NB4 (cell line): ENCODE measurements around the gene SCGB3A1.

Experiments used
- MYC ChIP-seq: IDR thresholded peaks from 2 replicates; pipeline ENCODE4 v1.6.1; 2011; ENCODE audit warnings: low read depth, low read length
- POLR2A ChIP-seq: IDR thresholded peaks from 2 replicates; pipeline ENCODE4 v1.6.1; 2011; ENCODE audit warnings: mild to moderate bottlenecking; ENCODE audit not compliant: insufficient read length; ENCODE audit errors: extremely low read depth
- TF ChIP-seq, protein P1 (sequence below): IDR thresholded peaks from one replicate; pipeline ENCODE4 v1.5.1; 2012; ENCODE audit warnings: low read depth, low read length
- TF ChIP-seq, protein P2 (sequence below): IDR thresholded peaks from 2 replicates; pipeline ENCODE4 v1.6.1; 2011; ENCODE audit warnings: low read depth, low read length

DNA sequence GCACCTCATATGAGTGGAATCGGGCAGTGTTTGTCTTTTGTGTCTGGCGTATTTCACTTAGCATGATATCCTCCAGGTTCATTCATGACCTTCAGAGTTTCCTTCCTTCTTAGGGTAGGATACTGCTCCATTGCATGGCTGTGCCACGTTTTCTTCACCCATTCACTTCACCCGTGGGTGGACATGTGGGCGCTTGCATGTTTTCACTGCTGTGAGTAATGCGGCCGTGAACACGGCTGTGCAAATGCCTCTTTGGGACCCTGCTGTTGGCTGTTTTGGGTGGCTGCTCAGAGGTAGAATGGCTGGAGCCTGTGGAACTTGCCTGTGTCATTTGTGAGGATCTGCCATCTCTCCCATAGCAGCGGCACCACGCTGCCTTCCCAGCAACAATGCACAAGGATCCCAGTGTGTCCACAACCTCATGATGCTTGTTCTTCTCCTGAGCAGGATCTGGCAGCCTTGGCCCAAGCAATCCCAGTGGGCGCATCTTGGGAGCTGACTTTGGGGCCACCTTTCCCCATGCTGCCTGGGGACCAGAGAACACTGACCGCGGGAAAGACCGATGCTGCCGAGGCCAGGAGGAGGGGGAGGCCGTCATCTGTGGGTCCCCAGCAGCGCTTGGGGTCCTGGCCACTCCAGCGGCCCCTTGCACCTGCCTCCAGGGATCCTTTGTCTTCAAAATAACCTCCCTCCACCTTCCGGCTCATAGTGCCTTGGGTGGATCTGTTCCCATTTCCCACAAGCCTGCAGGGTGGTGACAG lies 2.3 kb upstream of the SCGB3A1 start:
- TF ChIP-seq, protein P1, sequence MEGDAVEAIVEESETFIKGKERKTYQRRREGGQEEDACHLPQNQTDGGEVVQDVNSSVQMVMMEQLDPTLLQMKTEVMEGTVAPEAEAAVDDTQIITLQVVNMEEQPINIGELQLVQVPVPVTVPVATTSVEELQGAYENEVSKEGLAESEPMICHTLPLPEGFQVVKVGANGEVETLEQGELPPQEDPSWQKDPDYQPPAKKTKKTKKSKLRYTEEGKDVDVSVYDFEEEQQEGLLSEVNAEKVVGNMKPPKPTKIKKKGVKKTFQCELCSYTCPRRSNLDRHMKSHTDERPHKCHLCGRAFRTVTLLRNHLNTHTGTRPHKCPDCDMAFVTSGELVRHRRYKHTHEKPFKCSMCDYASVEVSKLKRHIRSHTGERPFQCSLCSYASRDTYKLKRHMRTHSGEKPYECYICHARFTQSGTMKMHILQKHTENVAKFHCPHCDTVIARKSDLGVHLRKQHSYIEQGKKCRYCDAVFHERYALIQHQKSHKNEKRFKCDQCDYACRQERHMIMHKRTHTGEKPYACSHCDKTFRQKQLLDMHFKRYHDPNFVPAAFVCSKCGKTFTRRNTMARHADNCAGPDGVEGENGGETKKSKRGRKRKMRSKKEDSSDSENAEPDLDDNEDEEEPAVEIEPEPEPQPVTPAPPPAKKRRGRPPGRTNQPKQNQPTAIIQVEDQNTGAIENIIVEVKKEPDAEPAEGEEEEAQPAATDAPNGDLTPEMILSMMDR = no peak
- TF ChIP-seq POLR2A (no peak), MYC (no peak)
- TF ChIP-seq, protein P2, sequence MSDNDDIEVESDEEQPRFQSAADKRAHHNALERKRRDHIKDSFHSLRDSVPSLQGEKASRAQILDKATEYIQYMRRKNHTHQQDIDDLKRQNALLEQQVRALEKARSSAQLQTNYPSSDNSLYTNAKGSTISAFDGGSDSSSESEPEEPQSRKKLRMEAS = no peak
